HUDEP-2 (cell line): ENCODE results near the gene BRD4.

Experiments used
- DNase-seq, 76 experiments: peaks; one replicate each; lab custom pipeline; 2025; ENCODE audit not compliant: unreplicated experiment in 76 of 76; lab: John Stamatoyannopoulos, UW

BRD4 gene

DNA sequence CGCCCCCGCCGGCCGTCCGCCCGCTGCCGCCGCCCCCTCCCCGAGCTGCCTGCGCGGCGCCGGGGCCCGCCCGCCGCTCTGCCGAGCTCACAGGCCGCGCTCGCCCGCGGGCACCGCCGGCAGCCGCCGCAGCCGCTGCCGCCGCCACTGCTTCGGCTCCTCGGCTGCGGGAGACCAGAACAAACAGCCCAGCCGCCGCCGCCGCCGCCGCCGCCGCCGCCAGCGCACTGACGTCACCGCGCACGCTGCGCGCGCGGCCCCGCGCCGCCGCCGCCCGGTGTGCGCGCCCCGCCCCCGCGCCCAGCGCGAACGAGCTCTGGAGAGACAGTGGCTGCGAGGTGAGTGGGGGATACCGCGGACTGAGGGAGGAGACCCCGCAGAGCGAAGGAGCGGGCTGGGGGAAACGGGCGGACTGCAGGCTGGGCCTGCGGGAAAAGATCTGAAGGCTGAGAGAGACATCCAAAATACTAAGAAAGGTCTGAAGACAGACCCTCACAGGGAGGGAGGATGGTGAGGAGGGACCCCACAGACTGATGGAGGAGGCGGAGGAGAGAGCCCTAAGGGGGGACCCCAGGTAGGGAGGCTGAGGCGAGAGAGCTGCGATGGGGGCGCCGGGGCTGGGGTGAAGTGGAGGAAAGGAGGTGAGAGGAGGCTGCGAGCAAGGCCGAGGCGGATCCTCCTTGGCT is at the start of gene BRD4:
BRD4 (minus strand) TSS at position 229 of the 686 bp plus-strand sequence. CDS start 59,440 bp downstream, outside the sequence.
- DNase-seq, result peak in 61 of 76 experiments; percentile 23 to 83 (median 61)

- no peak for DNase-seq
Measured at GRCh38 chr19:15381864-15382263, 49.5 kb upstream of the BRD4 start.

DNA sequence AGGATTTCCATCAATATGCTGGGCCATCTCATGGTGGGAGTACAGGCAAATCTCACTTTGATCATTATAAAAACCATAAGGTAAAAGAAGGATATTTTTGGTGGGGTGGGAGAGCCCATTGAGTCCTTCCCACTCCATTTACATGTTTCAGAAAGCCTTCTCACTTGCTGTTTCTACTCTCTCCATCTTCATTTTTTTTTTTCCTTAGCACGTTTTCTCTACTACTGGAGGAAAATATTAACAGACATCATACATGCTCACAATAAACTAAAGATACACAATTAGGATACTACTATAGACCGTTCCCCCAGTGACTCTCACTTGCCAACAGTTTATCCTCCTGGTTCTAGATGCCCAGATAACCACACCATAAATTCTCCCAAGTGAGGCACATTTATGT is 49.1 kb upstream of the BRD4 start:
- DNase-seq, result no peak

DNA sequence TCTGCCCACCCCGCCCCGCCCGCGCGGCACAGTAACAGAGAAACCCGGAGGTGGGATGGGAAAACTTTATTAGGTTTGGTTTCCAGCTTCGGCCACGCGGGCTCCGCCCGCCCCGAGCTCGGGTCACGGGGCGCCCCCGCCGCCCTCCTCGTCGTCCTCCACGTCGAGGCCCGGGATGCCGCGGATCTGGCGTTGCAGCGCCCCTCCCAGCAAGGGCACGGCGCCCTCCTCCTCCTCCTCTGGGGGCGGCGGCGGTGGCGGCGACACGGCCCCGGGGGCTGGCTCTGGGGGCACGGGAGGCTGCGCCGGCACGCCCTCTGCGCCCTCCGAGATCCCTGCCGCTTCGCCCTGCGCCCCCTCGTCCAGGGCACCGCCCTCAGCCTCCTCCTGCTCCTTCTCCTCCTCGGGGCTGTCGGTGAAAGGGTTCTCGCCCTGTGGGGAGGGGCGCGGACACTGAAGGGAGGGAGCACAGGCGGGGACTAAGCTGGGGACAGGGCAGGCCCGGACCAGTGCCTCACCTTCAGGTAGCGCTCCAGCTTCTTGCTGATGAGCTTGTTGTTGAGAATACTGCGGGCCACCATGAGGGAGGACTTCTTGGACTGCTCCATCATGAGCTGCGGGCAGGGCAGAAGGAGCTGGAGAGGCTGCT is 47.8 kb upstream of the BRD4 start:
- peak in 66 of 76 experiments; percentile 20 to 93 (median 69) for DNase-seq

GRCh38 chr19:15379083-15379998 is 47.0 kb upstream of the BRD4 start, which contains the start of gene AKAP8:
Gene AKAP8, minus strand, starts transcription at chr19:15379787. Its CDS starts 56 bp downstream, at chr19:15379731.
- DNase-seq, result peak; percentile 89 to 100 (median 99)

DNA sequence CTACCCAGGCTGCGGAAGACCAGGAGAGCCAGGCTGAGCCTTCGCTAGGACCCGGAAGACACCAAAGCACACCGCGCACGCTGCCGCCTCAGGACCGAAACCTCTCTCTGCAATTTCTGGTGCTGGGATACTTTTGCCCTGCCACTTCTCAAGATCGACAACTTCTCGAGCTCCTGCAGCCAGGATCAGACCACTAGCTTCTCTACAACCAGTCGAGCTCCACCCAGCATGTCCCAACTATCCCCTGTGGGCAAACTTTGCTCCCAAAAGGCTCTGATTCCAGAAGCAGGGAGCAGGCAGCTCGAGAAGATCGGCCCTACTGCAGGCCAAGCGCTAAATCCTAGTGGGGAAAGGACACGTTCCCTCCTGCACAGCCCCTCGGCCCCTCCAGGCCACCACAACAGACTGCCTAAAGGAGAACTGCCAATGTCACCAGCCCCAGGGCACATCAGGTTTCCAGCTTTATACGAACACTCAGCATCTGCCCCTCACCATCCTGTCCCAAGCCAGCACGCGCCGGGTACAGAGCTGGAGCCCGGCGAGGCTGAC is 46.3 kb upstream of the BRD4 start:
- DNase-seq, result peak in 50 of 76 experiments; percentile 7 to 88 (median 44)

- DNase-seq, result no peak
Measured at GRCh38 chr19:15374796-15375440, 42.6 kb upstream of the BRD4 start.

GRCh38 chr19:15374105-15374651 is 41.8 kb upstream of the BRD4 start:
- no peak for DNase-seq

DNA sequence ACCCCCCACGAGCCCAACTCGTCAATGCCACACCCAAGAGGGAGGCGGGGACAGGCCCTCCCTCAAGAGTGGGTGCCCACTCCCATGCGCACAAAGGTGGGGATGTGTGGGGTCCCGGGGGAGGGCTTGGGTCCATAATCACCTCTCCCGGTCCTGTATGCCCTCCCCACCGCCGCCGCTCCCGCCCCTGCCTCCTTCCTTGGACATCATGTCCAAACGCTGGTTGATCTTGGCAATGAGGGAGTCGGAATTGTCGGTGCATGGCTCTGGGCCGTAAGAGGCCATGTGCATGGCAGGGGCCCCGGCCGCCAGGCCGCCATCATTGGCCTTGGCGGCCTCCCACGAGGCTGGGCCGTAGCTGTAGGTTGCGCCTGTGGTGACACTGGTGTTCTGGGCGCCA is 41.3 kb upstream of the BRD4 start:
- no peak for DNase-seq

DNA sequence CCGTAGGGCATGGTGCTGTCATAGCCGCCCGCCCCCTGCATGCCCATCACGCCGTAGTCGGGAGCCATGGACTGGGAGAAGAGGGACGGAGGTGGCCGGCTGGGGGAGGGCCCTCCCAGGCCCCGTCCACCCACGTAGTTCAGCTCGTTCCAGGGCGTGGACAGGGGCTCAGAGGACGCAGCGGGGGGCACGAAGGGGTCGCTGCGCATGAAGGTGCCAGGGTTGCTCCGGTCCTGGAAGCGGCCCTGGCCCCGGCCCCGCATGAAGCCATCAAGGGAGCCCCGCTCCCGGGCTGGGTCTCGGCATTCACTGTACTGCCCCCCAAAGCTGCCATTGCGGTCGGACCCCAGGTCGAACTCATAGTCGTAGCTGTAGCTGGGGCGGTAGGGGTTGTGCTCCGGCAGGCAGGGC is 40.6 kb upstream of the BRD4 start:
- no peak for DNase-seq

GRCh38 chr19:15372470-15372869 is 40.1 kb upstream of the BRD4 start:
- DNase-seq, result no peak

GRCh38 chr19:15371786-15372380 is 39.5 kb upstream of the BRD4 start:
- DNase-seq, result no peak

GRCh38 chr19:15371119-15371518 is 38.8 kb upstream of the BRD4 start:
- DNase-seq, result no peak

DNA sequence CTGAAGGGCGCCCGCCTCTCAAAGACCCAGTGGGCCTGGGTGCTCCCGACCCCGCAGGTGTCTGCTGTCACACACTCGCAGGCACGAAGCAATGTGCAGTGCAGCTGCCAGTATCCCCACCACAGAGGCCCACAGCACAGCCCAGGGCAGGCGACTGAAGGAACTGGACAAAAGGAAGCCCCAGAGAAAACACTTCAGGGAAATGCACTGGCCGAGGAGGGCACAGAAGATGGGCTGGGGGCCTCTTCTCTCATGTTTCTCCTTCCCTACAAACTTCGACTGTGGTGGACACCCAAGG is 37.2 kb upstream of the BRD4 start:
- DNase-seq, result no peak

DNA sequence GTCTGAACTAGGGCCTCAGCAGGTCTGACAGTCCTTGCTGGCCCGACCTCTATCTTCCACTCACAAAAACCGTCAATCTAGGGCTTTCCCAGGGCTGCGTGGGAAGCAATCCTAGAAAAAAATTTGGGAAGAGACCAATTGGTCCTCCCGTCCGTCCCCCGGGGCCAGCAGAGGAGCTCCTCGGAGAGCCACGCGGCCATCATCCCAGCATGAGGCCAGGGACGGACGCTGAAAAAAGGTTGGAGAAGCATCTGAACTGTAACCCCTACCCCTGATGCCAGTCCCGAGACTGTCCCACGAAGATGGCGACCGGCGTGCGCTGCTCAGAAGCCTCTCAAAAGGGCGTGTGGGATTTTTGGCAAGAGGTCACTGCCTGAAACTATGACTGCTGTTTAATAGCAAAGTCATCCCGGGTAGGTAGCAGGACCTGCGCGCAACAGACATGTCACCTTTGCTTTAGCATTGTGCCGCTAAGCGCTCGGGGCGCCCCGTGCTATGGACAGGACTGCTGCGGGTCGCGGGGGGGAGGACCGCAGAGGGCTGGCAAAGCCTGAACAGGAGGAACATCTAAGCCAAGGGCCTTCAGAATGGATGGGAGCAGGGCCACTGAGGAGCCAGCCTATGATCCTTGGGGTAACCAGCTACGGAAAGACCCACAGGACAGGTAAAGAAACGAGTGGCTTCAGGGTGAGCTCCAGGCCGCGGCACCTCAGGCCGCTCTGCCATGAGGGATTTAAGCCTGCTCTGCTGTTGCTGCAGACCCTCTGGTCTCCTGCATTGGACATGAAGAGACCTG is 36.7 kb upstream of the BRD4 start:
- DNase-seq, result no peak

GRCh38 chr19:15368051-15368632 is 35.8 kb upstream of the BRD4 start:
- DNase-seq, result no peak

DNA sequence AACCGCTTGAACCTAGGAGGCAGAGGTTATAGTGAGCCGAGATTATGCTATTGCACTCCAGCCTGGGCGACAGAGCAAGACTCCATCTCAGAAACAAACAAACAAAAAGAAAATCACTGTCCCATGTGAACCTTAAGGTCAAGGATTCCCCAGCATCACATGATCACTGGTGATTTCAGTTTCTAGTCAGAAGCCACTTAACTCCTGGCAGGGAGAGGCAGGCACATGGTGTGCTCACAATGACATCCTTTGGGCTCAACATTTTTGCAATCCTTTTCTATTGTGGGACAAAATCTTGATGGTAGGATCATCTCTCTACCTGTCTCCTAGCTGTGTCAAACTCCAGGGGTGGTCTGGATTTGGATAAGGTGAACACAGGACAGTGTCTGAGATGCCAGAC is 35.1 kb upstream of the BRD4 start:
- no peak for DNase-seq

- peak in 13 of 76 experiments; percentile 9 to 28 (median 19) for DNase-seq
Measured at GRCh38 chr19:15365264-15365663, 32.9 kb upstream of the BRD4 start.

DNA sequence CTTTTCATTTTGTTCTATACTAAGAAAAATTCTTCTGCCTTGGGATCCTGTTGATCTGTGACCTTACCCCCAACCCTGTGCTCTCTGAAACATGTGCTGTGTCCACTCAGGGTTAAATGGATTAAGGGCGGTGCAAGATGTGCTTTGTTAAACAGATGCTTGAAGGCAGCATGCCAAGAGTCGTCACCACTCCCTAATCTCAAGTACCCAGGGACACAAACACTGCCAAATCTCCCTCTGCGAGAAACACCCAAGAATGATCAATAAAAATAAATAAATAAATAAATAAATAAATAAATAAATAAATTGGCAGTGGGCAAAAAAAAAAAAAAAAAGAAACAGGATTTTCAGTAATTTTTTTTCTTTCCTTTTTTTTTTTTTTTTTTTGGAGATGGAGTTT is 31.5 kb upstream of the BRD4 start:
- peak in 71 of 76 experiments; percentile 35 to 88 (median 68) for DNase-seq
